ENCODE results near the gene IL3. TPM values are rescaled to one million over a fixed set of nuclear protein-coding genes. Genes with fewer than 3 reads are reported as not detected.
"Not testable (repeated sequence)": the region's sequence is repeated elsewhere in the genome, so short reads cannot be mapped to it uniquely, and the experiment has no call there.

Gene IL3
- total RNA-seq, 1 experiment from 2014 or later, result not detected

DNA sequence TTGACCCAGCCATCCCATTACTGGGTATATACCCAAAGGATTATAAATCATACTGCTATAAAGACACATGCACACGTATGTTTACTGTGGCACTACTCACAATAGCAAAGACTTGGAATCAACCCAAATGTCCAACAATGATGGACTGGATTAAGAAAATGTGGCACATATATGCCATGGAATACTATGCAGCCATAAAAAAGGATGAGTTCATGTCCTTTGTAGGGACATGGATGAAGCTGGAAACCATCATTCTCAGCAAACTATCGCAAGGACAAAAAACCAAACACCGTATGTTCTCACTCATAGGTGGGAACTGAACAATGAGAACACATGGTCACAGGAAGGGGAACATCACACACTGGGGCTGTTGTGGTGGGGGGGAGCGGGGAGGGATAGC is 48.5 kb downstream of the IL3 start:
- H3K4me3 ChIP-seq, H3K27me3 ChIP-seq, H3K9me3 ChIP-seq, DNase-seq, H3K36me3 ChIP-seq: not testable (repeated sequence)

DNA sequence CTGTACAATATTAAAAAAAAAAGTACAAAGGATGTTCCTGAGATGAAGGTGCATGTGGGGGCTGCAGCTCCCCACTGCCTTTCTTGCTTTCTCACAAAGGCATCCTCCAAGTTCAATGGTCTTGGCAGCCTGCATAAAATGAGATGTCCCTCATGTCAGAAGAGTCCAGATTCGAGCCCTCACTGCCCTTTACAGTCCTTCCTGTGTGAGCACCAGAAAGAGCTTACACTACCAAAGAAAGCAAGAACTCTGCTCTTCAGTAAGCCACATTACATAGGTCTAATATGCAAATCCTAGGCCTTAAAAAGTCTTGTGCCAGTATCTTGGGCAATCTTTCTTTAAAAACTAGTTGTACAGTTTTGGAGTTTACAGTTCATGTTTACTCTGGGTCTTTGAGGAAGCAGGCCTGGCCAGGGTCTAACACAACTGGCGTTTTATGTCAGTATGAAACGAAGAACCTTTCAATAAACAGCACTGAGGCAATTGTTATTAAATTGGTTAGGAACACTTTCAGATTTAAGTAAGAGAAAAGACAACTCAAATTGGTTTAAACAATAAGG is 49.1 kb downstream of the IL3 start:
- H3K4me3 ChIP-seq, result no peak overlapping the region
- H3K36me3 ChIP-seq, result no peaks in the 10 kb centered on the region
- no peaks in the 10 kb centered on the region for H3K27me3 ChIP-seq
- no peak for DNase-seq
- H3K9me3 ChIP-seq, result peaks cover 4% of the 10 kb centered on the region

DNA sequence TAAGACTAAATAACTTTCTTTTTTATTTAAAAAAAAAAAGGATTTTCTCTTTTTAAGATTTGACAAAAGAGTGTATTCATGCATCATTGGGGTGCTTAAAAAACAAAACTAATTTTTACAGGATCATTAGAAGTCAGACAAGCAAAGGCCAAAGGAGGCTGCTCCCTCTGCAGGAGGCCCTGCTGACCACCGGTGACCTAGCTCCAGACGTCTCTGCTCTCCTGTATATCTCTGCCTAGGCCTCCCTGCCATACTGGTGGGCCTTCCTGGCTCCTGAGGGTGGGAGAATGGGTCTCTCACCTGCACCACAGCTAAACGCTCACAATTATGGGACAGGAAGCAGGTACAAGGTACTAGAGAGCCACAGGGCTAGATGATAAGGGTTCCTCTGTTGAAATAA is 49.7 kb downstream of the IL3 start:
- H3K27me3 ChIP-seq, result no peaks in the 10 kb centered on the region
- no peak overlapping the region for H3K4me3 ChIP-seq
- no peaks in the 10 kb centered on the region for H3K36me3 ChIP-seq
- DNase-seq, result no peak
- H3K9me3 ChIP-seq, result peaks cover 4% of the 10 kb centered on the region

DNA sequence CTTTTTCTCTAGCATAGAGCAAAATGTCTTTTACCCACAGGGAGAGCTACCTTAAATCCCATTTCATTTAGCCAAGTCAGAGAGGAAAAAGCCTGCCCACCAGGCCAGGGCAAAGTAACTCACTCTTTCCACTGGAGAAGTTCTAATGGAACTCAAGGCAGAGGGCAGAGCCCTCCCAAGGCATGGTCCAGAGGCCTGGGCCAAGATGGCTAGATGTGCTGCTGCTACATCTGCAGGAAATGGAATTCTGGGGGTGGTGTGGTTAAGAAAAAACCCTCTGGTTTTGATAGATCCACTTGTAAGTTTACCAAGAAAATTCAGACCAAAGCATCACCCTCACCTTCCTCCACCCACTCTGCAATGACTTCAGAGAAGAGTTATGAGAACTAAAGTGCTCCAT is 50.5 kb downstream of the IL3 start:
- H3K4me3 ChIP-seq, result no peak overlapping the region
- H3K36me3 ChIP-seq, result no peaks in the 10 kb centered on the region
- DNase-seq, result no peak
- peaks cover 4% of the 10 kb centered on the region for H3K9me3 ChIP-seq
- no peaks in the 10 kb centered on the region for H3K27me3 ChIP-seq

DNA sequence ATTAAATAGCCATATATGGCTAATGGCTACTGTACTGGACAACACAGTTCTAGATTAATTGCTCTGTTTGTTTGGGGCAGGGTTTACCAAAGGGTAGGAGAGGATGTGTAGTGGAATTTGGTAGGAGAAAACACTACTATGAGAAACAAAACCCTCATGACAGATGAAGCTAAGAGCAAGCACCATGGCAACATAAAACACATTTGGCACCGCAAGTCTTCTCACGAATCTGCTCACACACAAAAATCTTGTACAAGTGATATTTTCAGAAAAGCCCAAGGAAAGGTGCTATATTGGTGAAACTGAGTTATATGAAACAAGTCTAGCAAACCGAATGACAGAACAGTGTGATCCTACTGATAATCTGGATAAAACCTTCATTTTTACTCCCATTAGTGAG is 51.7 kb downstream of the IL3 start:
- no peak for DNase-seq
- no peaks in the 10 kb centered on the region for H3K36me3 ChIP-seq
- H3K4me3 ChIP-seq, result no peak overlapping the region
- H3K27me3 ChIP-seq, result no peaks in the 10 kb centered on the region
- H3K9me3 ChIP-seq, result peaks cover 4% of the 10 kb centered on the region

Other genes starting within 250 kb of the IL3 start
- gene MEIKIN, start 115.0 kb upstream of the IL3 start, total RNA-seq (2014; rRNA removed; shearing (Covaris generic); ENCODE audit: low replicate concordance), result not detected in 2 replicates
- 1.1 TPM in 1 of 2 replicates, not detected in the other for gene ACSL6, start 49.0 kb upstream of the IL3 start, total RNA-seq (2014; rRNA removed; shearing (Covaris generic); ENCODE audit: low replicate concordance)
- gene CSF2, start 13.1 kb downstream of the IL3 start, total RNA-seq (2014; rRNA removed; shearing (Covaris generic); ENCODE audit: low replicate concordance), result not detected in 2 replicates
- gene P4HA2, start 167.2 kb downstream of the IL3 start, total RNA-seq (2014; rRNA removed; shearing (Covaris generic); ENCODE audit: low replicate concordance), result 71.0 and 96.8 TPM in 2 replicates
- gene PDLIM4, start 197.0 kb downstream of the IL3 start, total RNA-seq (2014; rRNA removed; shearing (Covaris generic); ENCODE audit: low replicate concordance), result 71.1 and 130 TPM in 2 replicates
- gene SLC22A4, start 233.7 kb downstream of the IL3 start, total RNA-seq (2014; rRNA removed; shearing (Covaris generic); ENCODE audit: low replicate concordance), result 0.03 and 0.35 TPM in 2 replicates